HG03378 (cell line): ENCODE data around the gene ATP2C2.
"Not testable (repeated sequence)": the region's sequence is repeated elsewhere in the genome, so short reads cannot be mapped to it uniquely, and the experiment has no call there.

ENCODE experiments used
- ATAC-seq: cut with Tn5 transposase; IDR thresholded peaks from one replicate; pipeline ENCODE4 v1.9.1; 2021; ENCODE audit warnings: mild to moderate bottlenecking, moderate library complexity; ENCODE audit not compliant: unreplicated experiment

The ATP2C2 gene

GRCh38 chr16:84339311-84339710 is 29.0 kb upstream of the ATP2C2 start:
- no peak for ATAC-seq

GRCh38 chr16:84339766-84340165 is 28.6 kb upstream of the ATP2C2 start:
- ATAC-seq = no peak

GRCh38 chr16:84340325-84341040 is 27.9 kb upstream of the ATP2C2 start:
- ATAC-seq = no peak

GRCh38 chr16:84341528-84342295 is 26.6 kb upstream of the ATP2C2 start:
- ATAC-seq = no peak

GRCh38 chr16:84343800-84344199 is 24.5 kb upstream of the ATP2C2 start:
- not testable (repeated sequence) for ATAC-seq

GRCh38 chr16:84344781-84345180 is 23.6 kb upstream of the ATP2C2 start:
- ATAC-seq = no peak

- ATAC-seq = no peak
Measured at GRCh38 chr16:84347161-84347560, 21.2 kb upstream of the ATP2C2 start.

GRCh38 chr16:84348386-84348888 is 19.9 kb upstream of the ATP2C2 start:
- no peak for ATAC-seq

- no peak for ATAC-seq
Measured at GRCh38 chr16:84349862-84350684, 18.3 kb upstream of the ATP2C2 start.

GRCh38 chr16:84350685-84351400 is 17.5 kb upstream of the ATP2C2 start:
- ATAC-seq = no peak

GRCh38 chr16:84351630-84352029 is 16.7 kb upstream of the ATP2C2 start:
- no peak for ATAC-seq

- no peak for ATAC-seq
Measured at GRCh38 chr16:84354306-84354705, 14.0 kb upstream of the ATP2C2 start.

GRCh38 chr16:84355149-84355548 is 13.2 kb upstream of the ATP2C2 start:
- ATAC-seq = no peak

- no peak for ATAC-seq
Measured at GRCh38 chr16:84356176-84356575, 12.2 kb upstream of the ATP2C2 start.

- ATAC-seq = no peak
Measured at GRCh38 chr16:84356591-84357116, 11.7 kb upstream of the ATP2C2 start.

GRCh38 chr16:84357191-84357651 is 11.1 kb upstream of the ATP2C2 start:
- no peak for ATAC-seq

GRCh38 chr16:84358601-84359295 is 9.6 kb upstream of the ATP2C2 start:
- ATAC-seq = no peak

GRCh38 chr16:84359326-84359725 is 9.0 kb upstream of the ATP2C2 start:
- no peak for ATAC-seq

GRCh38 chr16:84360170-84360569 is 8.2 kb upstream of the ATP2C2 start:
- ATAC-seq = no peak

GRCh38 chr16:84360748-84361147 is 7.6 kb upstream of the ATP2C2 start:
- ATAC-seq = no peak
